OCI-LY7 (cell line): ENCODE results near the gene CLTCL1. TPM values are rescaled to one million over a fixed set of nuclear protein-coding genes. Genes with fewer than 3 reads are reported as not detected.

ENCODE experiments used
- BruUV-seq: library from RNA; stranded (reverse); fragments of 400-500 nt; replicated peaks from 2 replicates; lab custom pipeline; 2021; lab: Mats Ljungman, UMichigan
- CTCF ChIA-PET: fragments of 300-600 bp; sonication (Branson Sonifier 250); formaldehyde crosslinking; loops from one replicate; lab custom pipeline; 2022; ENCODE audit warnings: antibody characterized with exemption; ENCODE audit not compliant: unreplicated experiment; lab: Charles Lee
- POLR2A ChIA-PET: fragments of 300-600 bp; sonication (Branson Sonifier 250); formaldehyde crosslinking; loops from one replicate; lab custom pipeline; 2022; ENCODE audit warnings: antibody characterized with exemption; lab: Charles Lee
- DNase-seq: peaks from one replicate; pipeline ENCODE4 v3.0.0-alpha.2; 2015; ENCODE audit warnings: low spot score
- H2AFZ ChIP-seq: fragments of 200-600 bp; sonication (generic), shearing (Covaris generic); 2 replicates; pipeline ENCODE4 v1.6.1; 2014; ENCODE audit warnings: mild to moderate bottlenecking, antibody characterized with exemption, low read length, moderate library complexity
- H3K27ac ChIP-seq: fragments of 200-600 bp; sonication (generic); 2 replicates; pipeline ENCODE4 v1.5.1; 2014; ENCODE audit warnings: mixed run types, low read depth, mild to moderate bottlenecking, moderate library complexity, low read length, inconsistent platforms; ENCODE audit not compliant: poor library complexity, severe bottlenecking
- H3K36me3 ChIP-seq: fragments of 200-600 bp; sonication (generic); 2 replicates; pipeline ENCODE4 v1.6.1; 2014; ENCODE audit warnings: mild to moderate bottlenecking, antibody characterized with exemption, low read length, moderate library complexity, mixed read lengths; ENCODE audit not compliant: insufficient read depth
- H3K4me1 ChIP-seq: fragments of 200-600 bp; sonication (generic); 2 replicates; pipeline ENCODE4 v1.5.1; 2014; ENCODE audit warnings: mild to moderate bottlenecking, low read length; ENCODE audit not compliant: insufficient read depth, poor library complexity, severe bottlenecking
- H3K4me2 ChIP-seq: fragments of 200-600 bp; sonication (generic); 2 replicates; pipeline ENCODE4 v1.6.1; 2014; ENCODE audit warnings: mild to moderate bottlenecking, low read length
- H3K4me3 ChIP-seq: fragments of 200-600 bp; sonication (generic); 2 replicates; pipeline ENCODE4 v1.5.1; 2014; ENCODE audit warnings: mild to moderate bottlenecking, low read depth, low read length; ENCODE audit not compliant: poor library complexity, severe bottlenecking
- H3K79me2 ChIP-seq: fragments of 200-600 bp; sonication (generic); 2 replicates; pipeline ENCODE4 v1.6.1; 2016; ENCODE audit warnings: low read depth, mild to moderate bottlenecking, low read length, moderate library complexity, mixed read lengths; ENCODE audit not compliant: insufficient read depth
- H3K9me2 ChIP-seq: fragments of 200-600 bp; sonication (generic); 2 replicates; pipeline ENCODE4 v1.6.1; 2016; ENCODE audit warnings: mild to moderate bottlenecking, low read length, mixed read lengths; ENCODE audit not compliant: insufficient read depth
- H3K9me3 ChIP-seq: fragments of 200-600 bp; sonication (generic); 2 replicates; pipeline ENCODE4 v1.6.1; 2014; ENCODE audit warnings: mild to moderate bottlenecking, mixed run types, low read length, mixed read lengths
- H4K20me1 ChIP-seq: fragments of 200-600 bp; sonication (generic); 2 replicates; pipeline ENCODE4 v1.6.1; 2014; ENCODE audit warnings: mild to moderate bottlenecking, antibody characterized with exemption, low read length, moderate library complexity, mixed read lengths; ENCODE audit not compliant: insufficient read depth
- EZH2phosphoT487 ChIP-seq: fragments of 200-600 bp; sonication (generic); IDR thresholded peaks from 2 replicates; pipeline ENCODE4 v1.6.1; 2018; ENCODE audit warnings: low read depth, borderline replicate concordance, mild to moderate bottlenecking, mixed run types, antibody characterized with exemption, low read length, moderate library complexity, mixed read lengths
- intact Hi-C: fragments of 100-400 bp; cut with micrococcal nuclease; formaldehyde crosslinking; loops from one replicate; pipeline ENCODE4 v1.10.0; 2022; ENCODE audit not compliant: unreplicated experiment
- total RNA-seq, 2 experiments: library from RNA; depleted of rRNA in 1 of 2; stranded (reverse); fragments of >200 nt in 1 of 2; shearing (Covaris generic) in 1 of 2; gene quantifications; 2 replicates each; pipeline ENCODE4 v1.2.3, GENCODE V29; 2014 to 2022
- TF ChIP-seq, protein P1 (sequence below): fragments of 200-600 bp; sonication (generic); conservative IDR thresholded peaks from 2 replicates; pipeline ENCODE4 v1.5.1; 2014; ENCODE audit warnings: mild to moderate bottlenecking, antibody characterized with exemption, low read length, moderate library complexity, mixed read lengths

The CLTCL1 gene
- total RNA-seq, 2 experiments from 2014 or later, result 0.44 to 0.99 TPM

DNA sequence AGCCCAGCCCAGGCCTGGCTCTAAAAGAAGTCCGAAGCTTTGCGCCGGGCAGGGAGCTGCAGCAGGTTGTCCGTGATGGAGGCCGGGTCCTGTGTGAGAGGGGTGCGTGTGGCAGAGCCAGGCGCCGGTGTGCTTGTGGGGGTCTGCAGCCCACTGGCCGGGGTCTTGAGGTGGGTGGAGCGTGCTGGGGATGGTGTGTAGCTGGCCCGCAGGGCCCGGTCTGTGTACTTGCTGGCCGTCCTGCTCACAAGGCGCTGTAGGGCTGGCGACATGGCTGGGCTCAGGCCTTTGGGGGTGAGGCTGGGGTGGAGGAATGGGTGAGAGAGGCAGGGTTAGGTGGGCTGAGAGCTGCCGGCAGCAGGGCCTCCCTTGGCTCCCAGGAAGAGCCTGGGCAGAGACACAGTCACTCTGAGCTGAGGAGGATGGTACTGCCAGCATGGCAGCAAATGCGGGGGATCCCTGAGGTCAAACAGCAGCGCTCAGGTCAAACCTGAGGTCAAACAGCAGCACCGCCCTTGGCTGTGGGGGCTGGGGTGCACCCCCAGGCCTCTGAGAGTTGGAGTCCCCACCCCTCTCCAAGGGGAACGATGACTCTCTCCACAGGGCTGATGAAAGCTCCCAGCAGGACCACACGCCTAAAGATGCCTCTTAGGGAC, 157.2 kb downstream of the CLTCL1 start:
- intact Hi-C loops, result no loop called here
- Histone ChIP-seq H3K4me1 (peaks cover 5% of the 10 kb centered on the region), H3K36me3 (peaks cover 54% of the 10 kb centered on the region), H3K9me3 (no peaks in the 10 kb centered on the region), H3K27ac (no peak overlapping the region), H3K4me2 (no peak overlapping the region), H2AFZ (no peak overlapping the region), H4K20me1 (no peaks in the 10 kb centered on the region), H3K79me2 (no peaks in the 10 kb centered on the region), H3K9me2 (no peaks in the 10 kb centered on the region), H3K4me3 (no peak overlapping the region)
- DNase-seq, result no peak
- TF ChIP-seq, protein P1, sequence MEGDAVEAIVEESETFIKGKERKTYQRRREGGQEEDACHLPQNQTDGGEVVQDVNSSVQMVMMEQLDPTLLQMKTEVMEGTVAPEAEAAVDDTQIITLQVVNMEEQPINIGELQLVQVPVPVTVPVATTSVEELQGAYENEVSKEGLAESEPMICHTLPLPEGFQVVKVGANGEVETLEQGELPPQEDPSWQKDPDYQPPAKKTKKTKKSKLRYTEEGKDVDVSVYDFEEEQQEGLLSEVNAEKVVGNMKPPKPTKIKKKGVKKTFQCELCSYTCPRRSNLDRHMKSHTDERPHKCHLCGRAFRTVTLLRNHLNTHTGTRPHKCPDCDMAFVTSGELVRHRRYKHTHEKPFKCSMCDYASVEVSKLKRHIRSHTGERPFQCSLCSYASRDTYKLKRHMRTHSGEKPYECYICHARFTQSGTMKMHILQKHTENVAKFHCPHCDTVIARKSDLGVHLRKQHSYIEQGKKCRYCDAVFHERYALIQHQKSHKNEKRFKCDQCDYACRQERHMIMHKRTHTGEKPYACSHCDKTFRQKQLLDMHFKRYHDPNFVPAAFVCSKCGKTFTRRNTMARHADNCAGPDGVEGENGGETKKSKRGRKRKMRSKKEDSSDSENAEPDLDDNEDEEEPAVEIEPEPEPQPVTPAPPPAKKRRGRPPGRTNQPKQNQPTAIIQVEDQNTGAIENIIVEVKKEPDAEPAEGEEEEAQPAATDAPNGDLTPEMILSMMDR, result no peak
- ChIA-PET CTCF (no interaction called here), POLR2A (interaction anchor here (0.9 kb wide), 1 partner anchor 33 kb away, joined by 3 read pairs; no protein-coding TSS in a partner anchor)
- BruUV-seq, result no TSS peak

DNA sequence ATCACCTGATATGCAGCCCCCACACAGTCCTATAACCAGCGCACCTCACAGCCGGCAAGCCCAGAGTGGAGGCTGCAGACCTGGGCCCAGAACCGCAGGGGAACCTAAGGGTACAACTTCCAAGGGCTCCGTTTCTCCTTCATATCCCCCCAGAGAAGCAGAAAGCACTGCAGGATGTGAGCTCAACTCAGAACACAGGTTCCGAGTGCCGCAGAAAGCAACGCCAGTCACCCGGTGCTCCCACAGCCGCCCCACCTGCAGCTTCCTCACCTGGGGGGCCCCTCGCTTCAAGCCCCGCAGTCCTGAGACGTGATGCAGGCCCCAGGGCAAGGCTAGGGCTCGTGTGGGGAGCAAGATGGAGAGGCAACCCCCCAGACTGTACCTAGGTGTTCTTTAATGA, 158.0 kb downstream of the CLTCL1 start:
- Histone ChIP-seq H3K9me2 (no peaks in the 10 kb centered on the region), H4K20me1 (no peaks in the 10 kb centered on the region), H3K4me1 (peaks cover 10% of the 10 kb centered on the region), H3K9me3 (no peaks in the 10 kb centered on the region), H3K36me3 (peaks cover 46% of the 10 kb centered on the region), H3K79me2 (no peaks in the 10 kb centered on the region), H3K27ac (no peak overlapping the region), H3K4me3 (no peak overlapping the region), H3K4me2 (no peak overlapping the region), H2AFZ (no peak overlapping the region)
- POLR2A ChIA-PET, result interaction anchor here (0.9 kb wide), 1 partner anchor 34 kb away, joined by 3 read pairs; no protein-coding TSS in a partner anchor
- CTCF ChIA-PET, result no interaction called here
- no TSS peak for BruUV-seq
- no peak for TF ChIP-seq EZH2phosphoT487
- intact Hi-C loops, result no loop called here
- no peak for DNase-seq

DNA sequence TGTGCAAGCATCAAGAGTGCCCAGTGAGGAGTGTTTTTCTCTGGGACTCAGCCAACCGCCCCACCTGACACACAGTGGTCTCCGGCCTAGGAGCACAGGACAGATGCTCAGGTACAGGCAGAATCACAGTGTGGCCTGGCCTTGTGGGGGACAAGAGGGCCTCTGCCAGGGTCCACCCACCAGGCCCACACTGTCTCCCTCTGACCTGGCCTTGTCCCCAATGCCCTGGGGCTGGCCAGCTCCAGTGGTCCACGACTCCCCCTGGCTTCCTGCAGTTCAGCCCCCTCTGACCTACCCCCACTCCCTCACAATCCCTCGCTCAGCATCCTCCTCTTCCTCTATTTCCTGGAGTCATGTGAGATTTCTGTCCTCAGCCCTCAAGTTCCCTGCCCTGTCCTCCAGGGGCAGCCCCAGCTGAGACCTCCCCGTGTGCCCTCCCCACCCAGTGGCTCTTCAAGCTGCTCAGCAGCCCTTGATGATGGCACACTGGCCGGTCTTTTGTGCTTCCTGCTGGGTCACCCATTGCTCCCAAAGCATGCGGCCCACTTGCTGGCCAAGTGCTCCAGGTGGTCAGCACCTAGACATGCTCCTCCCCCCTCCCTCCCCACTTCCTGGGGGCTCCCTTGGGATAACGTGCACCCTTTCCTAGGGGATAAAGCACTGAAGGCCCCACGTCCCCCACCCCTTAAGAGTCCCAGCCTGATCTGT, 158.7 kb downstream of the CLTCL1 start:
- no peak overlapping the region for H3K4me3 ChIP-seq
- H3K4me1 ChIP-seq, result peaks cover 10% of the 10 kb centered on the region
- BruUV-seq, result no TSS peak
- ChIA-PET POLR2A (interaction anchor here (0.9 kb wide), 1 partner anchor 34 kb away, joined by 3 read pairs; no protein-coding TSS in a partner anchor), CTCF (no interaction called here)
- H3K27ac ChIP-seq, result no peak overlapping the region
- no peak overlapping the region for H2AFZ ChIP-seq
- no peak overlapping the region for H3K4me2 ChIP-seq
- intact Hi-C loops, result no loop called here
- no peaks in the 10 kb centered on the region for H3K79me2 ChIP-seq
- no peaks in the 10 kb centered on the region for H4K20me1 ChIP-seq
- TF ChIP-seq, protein P1, result no peak
- TF ChIP-seq EZH2phosphoT487, result no peak
- H3K9me3 ChIP-seq, result no peaks in the 10 kb centered on the region
- no peaks in the 10 kb centered on the region for H3K9me2 ChIP-seq
- no peak for DNase-seq
- peaks cover 40% of the 10 kb centered on the region for H3K36me3 ChIP-seq
